HG02884 (cell line): ENCODE results near the gene ESYT2.
"Not testable (repeated sequence)": the region's sequence is repeated elsewhere in the genome, so short reads cannot be mapped to it uniquely, and the experiment has no call there.

Experiments used
- ATAC-seq: cut with Tn5 transposase; IDR thresholded peaks from one replicate; pipeline ENCODE4 v1.9.1; 2021; ENCODE audit warnings: mild to moderate bottlenecking, moderate library complexity; ENCODE audit not compliant: unreplicated experiment

The ESYT2 gene

GRCh38 chr7:158858592-158859503, 29.5 kb upstream of the ESYT2 start:
- ATAC-seq, result no peak

- peak; percentile 28 for ATAC-seq
These were observed 27.8 kb upstream of the ESYT2 start for GRCh38 chr7:158856883-158857668.

GRCh38 chr7:158854681-158855081, 25.4 kb upstream of the ESYT2 start:
- no peak for ATAC-seq

GRCh38 chr7:158850545-158851102, 21.3 kb upstream of the ESYT2 start:
- no peak for ATAC-seq

- ATAC-seq, result no peak
These were observed 20.6 kb upstream of the ESYT2 start for GRCh38 chr7:158849768-158850544.

GRCh38 chr7:158849442-158849767, 20.1 kb upstream of the ESYT2 start:
- no peak for ATAC-seq

GRCh38 chr7:158847451-158847866, 18.1 kb upstream of the ESYT2 start:
- no peak for ATAC-seq

GRCh38 chr7:158846304-158846703, 17.0 kb upstream of the ESYT2 start:
- ATAC-seq, result no peak

- no peak for ATAC-seq
These were observed 14.5 kb upstream of the ESYT2 start for GRCh38 chr7:158843771-158844170.

- ATAC-seq, result no peak
These were observed 13.2 kb upstream of the ESYT2 start for GRCh38 chr7:158842486-158842885.

- ATAC-seq, result no peak
These were observed 11.3 kb upstream of the ESYT2 start for GRCh38 chr7:158840604-158841003.

- not testable (repeated sequence) for ATAC-seq
These were observed 9.9 kb upstream of the ESYT2 start for GRCh38 chr7:158839177-158839576.

GRCh38 chr7:158837790-158838637, 8.7 kb upstream of the ESYT2 start:
- ATAC-seq, result no peak

- no peak for ATAC-seq
These were observed 7.4 kb upstream of the ESYT2 start for GRCh38 chr7:158836692-158837091.

GRCh38 chr7:158834878-158835784, 5.8 kb upstream of the ESYT2 start:
- no peak for ATAC-seq

- no peak for ATAC-seq
These were observed 3.7 kb upstream of the ESYT2 start for GRCh38 chr7:158832994-158833393.

GRCh38 chr7:158831738-158832091, 2.4 kb upstream of the ESYT2 start:
- ATAC-seq, result no peak

GRCh38 chr7:158830211-158830723, 958 bp upstream of the ESYT2 start:
- no peak for ATAC-seq

- ATAC-seq, result peak; percentile 44
These were observed 328 bp downstream of the ESYT2 start for GRCh38 chr7:158829021-158829341.
